Activated T-cell treated with anti-CD3 and anti-CD28 coated beads, Interleukin-2, amount 50 U/mL, for 4 hours (primary cell): ENCODE data around the gene TMC8. TPM values are rescaled to one million over a fixed set of nuclear protein-coding genes. Genes with fewer than 3 reads are reported as not detected.
A peak's percentile ranks its signal among the peaks of the same experiment; 100 is the strongest.

Source experiments
- ATAC-seq, 2 donors: fragments of 200-7000 bp; cut with Tn5 transposase; one replicate each; pipeline ENCODE4 v1.10.0; 2021
- DNase-seq: peaks from one replicate; pipeline ENCODE4 v3.0.0-alpha.2; 2020
- H3K27me3 Mint-ChIP-seq: one replicate; pipeline ENCODE4 v1.8.0; 2021; ENCODE audit warnings: low read depth, mixed read lengths
- H3K36me3 Mint-ChIP-seq: one replicate; pipeline ENCODE4 v1.8.0; 2022; ENCODE audit warnings: mixed read lengths; ENCODE audit not compliant: insufficient read depth
- H3K4me1 Mint-ChIP-seq: one replicate; pipeline ENCODE4 v1.8.0; 2021; ENCODE audit warnings: low read depth, mixed read lengths
- H3K4me3 Mint-ChIP-seq: one replicate; pipeline ENCODE4 v1.8.0; 2021; ENCODE audit warnings: mild to moderate bottlenecking, moderate library complexity, mixed read lengths
- H3K9me3 Mint-ChIP-seq: one replicate; pipeline ENCODE4 v1.8.0; 2021; ENCODE audit warnings: mixed read lengths
- total RNA-seq, 3 donors: library from RNA; stranded (reverse); gene quantifications; one replicate each; pipeline ENCODE4 v1.2.1, GENCODE V29; 2021

TMC8 gene
- total RNA-seq, 3 donors from 2014 or later, result 46.9 to 69.4 (median 61.7) TPM

DNA sequence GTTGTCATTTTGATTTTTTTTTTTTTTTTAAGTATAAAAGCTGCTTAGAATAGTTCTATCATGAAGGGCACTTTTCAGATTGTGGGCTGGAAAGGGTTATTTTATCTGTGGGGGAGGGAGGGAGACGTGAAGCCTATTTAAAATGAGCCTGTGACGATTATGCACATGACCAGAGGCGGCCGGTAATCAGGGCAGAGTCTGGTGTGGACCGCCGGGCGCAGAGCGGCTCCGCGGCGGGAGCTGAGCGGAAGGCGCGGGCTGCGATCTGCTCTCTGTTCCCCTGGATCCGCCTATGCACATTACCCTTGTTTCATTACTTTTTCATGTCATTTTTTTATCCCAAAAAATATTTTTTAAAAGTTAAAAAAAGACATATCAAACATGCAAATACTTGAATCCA is 25.5 kb upstream of the TMC8 start:
- H3K36me3 Mint-ChIP-seq, result peaks cover 29% of the 10 kb centered on the region
- ATAC-seq (no peak), DNase-seq (no peak)
- no peaks in the 10 kb centered on the region for H3K9me3 Mint-ChIP-seq
- H3K4me3 Mint-ChIP-seq, result no peak overlapping the region
- no peaks in the 10 kb centered on the region for H3K27me3 Mint-ChIP-seq
- peaks cover 10% of the 10 kb centered on the region for H3K4me1 Mint-ChIP-seq

DNA sequence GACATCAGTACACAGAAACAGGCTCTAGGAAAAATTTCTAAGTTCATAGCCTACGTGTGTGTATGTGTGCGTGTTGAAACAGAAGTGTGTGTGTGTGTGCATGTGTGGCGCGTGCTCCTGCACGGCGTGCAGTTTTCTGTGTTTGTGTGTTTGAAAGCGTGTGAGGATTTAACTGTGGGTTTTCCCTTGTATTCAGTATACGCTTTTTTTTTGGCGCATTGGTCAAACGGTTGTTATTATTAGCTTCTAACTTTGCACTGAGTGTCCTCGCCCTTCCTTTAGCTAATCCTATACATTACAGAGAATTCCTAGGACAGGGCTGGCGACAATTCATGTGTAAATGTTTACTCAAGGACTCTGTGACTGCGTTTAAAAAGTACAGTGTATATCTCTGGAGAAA is 25.0 kb upstream of the TMC8 start:
- Mint-ChIP-seq H3K36me3 (peaks cover 30% of the 10 kb centered on the region), H3K27me3 (no peaks in the 10 kb centered on the region), H3K4me1 (peaks cover 12% of the 10 kb centered on the region), H3K4me3 (no peak overlapping the region), H3K9me3 (no peaks in the 10 kb centered on the region)
- ATAC-seq (no peak), DNase-seq (no peak)

DNA sequence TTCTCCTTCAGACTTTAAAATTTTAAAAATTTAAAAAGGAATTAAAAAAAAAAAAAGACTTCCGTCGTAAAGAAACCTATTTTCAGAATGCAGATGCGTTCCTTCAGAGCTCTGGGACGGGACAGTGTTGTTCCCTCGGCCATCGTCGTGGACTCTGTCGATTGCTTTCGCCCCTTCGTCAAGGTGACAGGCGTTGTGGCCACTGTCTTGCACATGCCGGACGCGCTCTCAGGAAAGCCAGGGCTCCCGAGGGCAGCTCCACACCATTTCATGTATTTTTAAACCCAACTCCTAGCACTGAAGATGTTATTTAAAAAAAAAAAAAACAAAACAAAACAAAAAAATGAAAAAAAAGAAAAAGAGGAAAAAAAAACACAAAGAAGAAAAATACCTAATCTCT is 24.4 kb upstream of the TMC8 start:
- H3K9me3 Mint-ChIP-seq, result no peaks in the 10 kb centered on the region
- ATAC-seq, result no peak
- H3K4me1 Mint-ChIP-seq, result peaks cover 14% of the 10 kb centered on the region
- H3K36me3 Mint-ChIP-seq, result peaks cover 32% of the 10 kb centered on the region
- DNase-seq, result no peak
- no peak overlapping the region for H3K4me3 Mint-ChIP-seq
- no peaks in the 10 kb centered on the region for H3K27me3 Mint-ChIP-seq

- Mint-ChIP-seq H3K4me1 (peaks cover 15% of the 10 kb centered on the region), H3K36me3 (peaks cover 21% of the 10 kb centered on the region), H3K4me3 (no peak overlapping the region), H3K9me3 (no peaks in the 10 kb centered on the region), H3K27me3 (no peaks in the 10 kb centered on the region)
- ATAC-seq (peak; percentile 42 to 44), DNase-seq (no peak)
These were observed 23.1 kb upstream of the TMC8 start for GRCh38 chr17:78107457-78107856.

DNA sequence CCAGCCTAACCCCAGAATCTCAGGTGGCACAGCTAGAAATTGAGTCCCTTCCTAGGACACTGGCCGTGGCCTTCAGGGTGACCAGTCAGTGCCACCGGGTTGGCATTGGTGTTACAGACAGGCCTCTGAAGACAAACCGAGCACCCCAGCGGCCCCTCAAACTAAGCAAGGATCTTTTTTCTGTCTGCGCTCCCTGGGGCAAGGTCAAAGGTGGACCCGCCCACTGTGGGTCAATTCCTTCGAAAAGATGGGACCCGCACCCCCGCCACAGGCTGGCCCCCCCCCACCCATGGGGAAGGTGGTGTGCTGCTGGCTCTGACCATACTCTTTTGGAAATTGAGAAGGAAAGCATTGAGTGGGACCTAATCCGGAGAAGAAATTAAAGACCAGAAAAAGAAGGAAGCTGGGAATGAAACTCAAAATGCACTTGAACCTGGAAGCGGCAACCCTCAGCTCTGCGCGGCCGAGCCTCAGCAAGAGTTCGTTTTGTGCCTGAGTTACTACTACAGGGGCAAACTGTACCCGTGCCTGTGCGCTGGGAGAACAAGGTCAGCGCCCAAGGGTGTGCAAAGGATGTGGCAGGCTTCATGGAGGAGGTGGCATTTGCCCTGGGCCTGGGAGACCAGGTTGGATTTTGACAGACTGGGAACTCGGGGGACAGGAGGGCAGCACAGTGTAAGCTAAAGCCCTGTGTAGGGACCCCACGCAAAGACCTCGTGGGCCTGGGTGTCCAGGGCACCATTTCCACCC is 22.4 kb upstream of the TMC8 start:
- Mint-ChIP-seq H3K27me3 (no peaks in the 10 kb centered on the region), H3K9me3 (no peaks in the 10 kb centered on the region), H3K4me3 (no peak overlapping the region), H3K36me3 (peaks cover 22% of the 10 kb centered on the region), H3K4me1 (peaks cover 19% of the 10 kb centered on the region)
- ATAC-seq, result no peak
- no peak for DNase-seq

- ATAC-seq, result no peak
- Mint-ChIP-seq H3K4me1 (peaks cover 27% of the 10 kb centered on the region), H3K36me3 (peaks cover 22% of the 10 kb centered on the region)
These were observed 21.7 kb upstream of the TMC8 start for GRCh38 chr17:78108726-78109488.

DNA sequence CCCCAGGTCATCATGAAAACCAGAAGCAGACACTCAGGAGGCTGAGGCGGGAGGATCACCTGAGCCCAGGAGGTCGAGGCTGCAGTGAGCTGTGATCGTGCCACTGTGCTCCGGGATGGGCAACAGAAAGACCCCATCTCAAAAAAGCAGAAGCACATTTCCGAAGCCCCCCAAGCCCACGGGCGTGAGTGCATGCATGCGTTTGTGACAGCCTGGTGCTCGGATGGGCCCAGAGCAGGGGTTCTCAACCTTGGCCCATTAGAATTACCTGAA is 21.1 kb upstream of the TMC8 start:
- no peak for DNase-seq
- H3K4me1 Mint-ChIP-seq, result peaks cover 32% of the 10 kb centered on the region
- H3K4me3 Mint-ChIP-seq, result no peak overlapping the region
- no peaks in the 10 kb centered on the region for H3K9me3 Mint-ChIP-seq
- peaks cover 21% of the 10 kb centered on the region for H3K36me3 Mint-ChIP-seq
- no peak for ATAC-seq
- H3K27me3 Mint-ChIP-seq, result no peaks in the 10 kb centered on the region

More at GRCh38 chr17:78108726-78109488, 21.7 kb upstream of the TMC8 start:
- no peaks in the 10 kb centered on the region for H3K27me3 Mint-ChIP-seq
- H3K4me3 Mint-ChIP-seq, result no peak overlapping the region
- H3K9me3 Mint-ChIP-seq, result no peaks in the 10 kb centered on the region
- no peak for DNase-seq

DNA sequence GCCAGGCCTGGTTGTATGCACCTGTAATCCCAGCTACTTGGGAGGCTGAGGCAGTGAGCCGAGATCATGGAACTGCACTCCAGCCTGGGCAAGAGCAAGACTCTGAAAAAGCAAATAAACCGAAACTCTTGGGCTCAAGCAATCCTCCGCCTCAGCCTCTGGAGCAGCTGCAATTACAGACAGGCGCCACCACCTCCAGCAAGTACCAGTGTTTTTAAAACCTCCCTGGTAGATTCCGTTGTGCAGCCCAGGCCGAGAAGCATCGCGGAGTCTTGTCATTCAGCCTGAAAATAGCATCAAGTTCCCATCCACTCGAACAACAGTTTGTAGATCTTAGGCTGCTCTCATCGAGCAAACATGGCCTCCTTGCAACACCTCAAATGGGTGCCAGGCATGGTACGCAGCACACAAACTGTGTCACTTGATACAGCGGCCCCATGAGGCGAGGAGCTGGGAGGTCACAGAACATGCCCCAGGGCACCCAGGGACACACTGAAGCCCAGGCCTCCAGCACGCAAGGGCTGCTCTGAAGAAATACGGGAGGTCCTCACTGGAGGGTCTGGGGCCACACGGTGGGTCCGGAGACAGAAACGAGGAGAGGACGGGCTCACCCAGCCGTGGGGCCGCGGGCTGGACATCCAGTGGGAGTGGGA is 20.1 kb upstream of the TMC8 start:
- DNase-seq (no peak), ATAC-seq (no peak)
- Mint-ChIP-seq H3K9me3 (no peaks in the 10 kb centered on the region), H3K36me3 (peaks cover 21% of the 10 kb centered on the region), H3K4me3 (no peak overlapping the region), H3K4me1 (peaks cover 37% of the 10 kb centered on the region), H3K27me3 (no peaks in the 10 kb centered on the region)

DNA sequence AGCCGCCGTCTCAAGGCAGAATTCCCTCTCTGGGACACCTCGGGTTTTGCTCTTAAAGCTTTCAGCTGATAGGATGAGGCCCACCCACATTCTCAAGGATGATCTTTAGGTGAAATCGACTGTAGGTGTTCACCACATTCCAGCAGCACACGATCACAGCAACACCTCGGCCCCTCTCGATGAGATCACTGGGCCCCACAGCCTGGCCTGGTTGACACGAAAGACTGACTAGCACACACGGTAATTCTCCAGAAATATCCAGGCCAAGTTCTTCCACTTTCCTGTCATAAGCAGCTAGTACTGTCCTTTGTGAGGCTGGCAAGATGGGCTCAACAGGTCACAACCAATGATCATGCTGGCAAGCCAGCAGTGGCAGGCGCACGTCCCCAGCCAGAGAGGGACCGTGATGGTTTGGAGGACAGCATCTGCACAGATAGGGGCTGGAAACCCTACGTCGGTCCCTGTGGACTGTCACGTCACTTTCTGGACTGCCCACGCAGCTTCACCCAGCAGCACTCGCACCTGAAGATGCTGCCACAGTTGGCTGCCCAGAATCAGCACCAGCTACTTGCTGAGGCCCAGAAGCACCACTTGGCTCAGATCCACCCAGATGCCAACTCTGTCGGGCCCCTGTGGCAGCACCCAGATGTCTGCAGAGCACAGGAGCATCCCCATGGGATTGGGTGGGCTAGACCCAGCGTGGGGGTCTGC is 19.4 kb upstream of the TMC8 start:
- no peaks in the 10 kb centered on the region for H3K27me3 Mint-ChIP-seq
- peaks cover 21% of the 10 kb centered on the region for H3K36me3 Mint-ChIP-seq
- no peak overlapping the region for H3K4me3 Mint-ChIP-seq
- peaks cover 37% of the 10 kb centered on the region for H3K4me1 Mint-ChIP-seq
- no peaks in the 10 kb centered on the region for H3K9me3 Mint-ChIP-seq
- no peak for ATAC-seq
- DNase-seq, result no peak

DNA sequence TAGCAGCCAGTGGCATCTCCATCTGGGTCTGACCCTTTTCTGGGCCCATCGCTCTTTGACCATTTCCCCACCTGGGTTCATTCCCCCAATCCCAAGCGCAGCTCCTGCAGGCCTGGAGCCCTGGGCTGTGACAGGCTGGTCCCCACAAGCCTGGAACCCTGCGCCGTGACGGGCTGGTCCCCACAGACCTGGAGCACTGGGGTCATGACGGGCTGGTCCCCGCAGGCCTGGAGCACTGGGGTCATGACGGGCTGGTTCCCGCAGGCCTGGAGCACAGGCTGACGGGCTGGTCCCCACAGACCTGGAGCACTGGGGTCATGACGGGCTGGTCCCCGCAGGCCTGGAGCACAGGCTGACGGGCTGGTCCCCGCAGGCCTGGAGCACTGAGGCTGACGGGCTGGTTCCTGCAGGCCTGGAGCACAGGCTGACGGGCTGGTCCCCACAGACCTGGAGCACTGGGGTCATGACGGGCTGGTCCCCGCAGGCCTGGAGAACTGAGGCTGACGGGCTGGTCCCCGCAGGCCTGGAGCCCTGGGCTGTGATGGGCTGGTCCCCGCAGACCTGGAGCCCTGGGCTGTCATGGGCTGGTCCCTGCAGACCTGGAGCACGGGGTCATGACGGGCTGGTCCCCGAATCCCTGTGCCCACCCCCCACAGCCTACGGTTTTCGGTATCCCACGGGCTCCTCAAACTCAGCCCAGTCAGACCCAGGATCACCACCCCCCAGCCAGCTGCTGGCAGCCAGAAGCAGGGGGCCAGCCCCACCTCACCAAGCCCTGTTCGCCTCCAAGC is 18.6 kb upstream of the TMC8 start:
- DNase-seq (no peak), ATAC-seq (no peak)
- Mint-ChIP-seq H3K27me3 (no peaks in the 10 kb centered on the region), H3K4me3 (no peak overlapping the region), H3K36me3 (peaks cover 21% of the 10 kb centered on the region), H3K9me3 (no peaks in the 10 kb centered on the region), H3K4me1 (peaks cover 38% of the 10 kb centered on the region)

GRCh38 chr17:78112518-78113471 is 17.8 kb upstream of the TMC8 start:
- Mint-ChIP-seq H3K4me1 (peaks cover 36% of the 10 kb centered on the region), H3K27me3 (no peaks in the 10 kb centered on the region), H3K4me3 (no peak overlapping the region), H3K36me3 (peaks cover 21% of the 10 kb centered on the region), H3K9me3 (no peaks in the 10 kb centered on the region)
- DNase-seq (peak; percentile 81), ATAC-seq (peak; percentile 68 to 69)

DNA sequence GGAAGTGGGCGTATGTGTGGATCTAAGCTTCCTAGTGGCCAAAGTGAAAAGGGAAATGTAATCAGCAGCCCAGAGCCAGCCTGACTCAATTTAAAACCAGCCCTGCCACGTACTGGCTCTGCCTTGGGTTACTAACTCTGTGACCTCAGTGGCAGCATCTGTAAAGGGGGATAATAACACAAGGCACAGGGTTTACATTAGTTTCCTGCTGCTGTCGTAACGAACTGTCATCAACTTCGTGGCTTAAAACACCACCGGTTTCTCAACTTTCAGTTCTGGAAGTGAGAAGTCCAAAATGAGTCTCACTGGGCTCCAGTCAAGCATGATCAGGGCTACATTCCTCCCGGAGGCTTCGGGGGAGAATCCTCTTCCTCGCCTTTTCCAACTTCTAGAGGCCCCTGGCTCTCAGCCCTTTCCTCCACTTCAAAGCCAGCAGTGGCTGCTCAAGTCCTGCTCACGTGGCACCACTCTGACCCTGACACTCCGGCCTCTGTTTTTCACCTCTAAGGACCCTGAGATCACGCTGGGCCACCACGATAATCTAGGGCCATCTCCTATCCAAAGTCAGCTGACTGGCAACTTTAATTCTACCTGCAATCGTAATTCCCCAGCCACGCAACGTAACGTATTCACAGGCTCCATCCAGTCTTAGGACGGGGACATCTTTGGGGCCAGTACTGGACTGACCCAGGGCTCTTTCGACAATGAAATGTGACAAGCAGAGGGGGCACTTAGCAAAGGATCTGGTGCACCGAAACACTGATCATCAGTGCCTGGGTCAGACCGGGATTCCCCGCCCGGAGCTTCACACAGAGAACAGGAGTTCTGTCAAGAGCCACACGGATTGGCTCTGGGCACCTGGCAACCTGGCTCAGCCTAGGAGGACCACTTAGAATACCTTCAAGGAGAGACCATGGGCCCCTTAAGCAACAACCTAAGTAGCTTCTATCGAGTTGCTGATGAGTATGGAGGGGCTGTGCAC is 16.5 kb upstream of the TMC8 start:
- Mint-ChIP-seq H3K4me1 (peaks cover 39% of the 10 kb centered on the region), H3K36me3 (peaks cover 20% of the 10 kb centered on the region), H3K9me3 (no peaks in the 10 kb centered on the region), H3K4me3 (no peak overlapping the region), H3K27me3 (no peaks in the 10 kb centered on the region)
- DNase-seq, result no peak
- ATAC-seq, result peak; percentile 65 to 69
